ENCODE data around the gene GJB6. TPM values are rescaled to one million over a fixed set of nuclear protein-coding genes. Genes with fewer than 3 reads are reported as not detected.

Gene GJB6
- polyA plus RNA-seq, 1 donor: not detected

DNA sequence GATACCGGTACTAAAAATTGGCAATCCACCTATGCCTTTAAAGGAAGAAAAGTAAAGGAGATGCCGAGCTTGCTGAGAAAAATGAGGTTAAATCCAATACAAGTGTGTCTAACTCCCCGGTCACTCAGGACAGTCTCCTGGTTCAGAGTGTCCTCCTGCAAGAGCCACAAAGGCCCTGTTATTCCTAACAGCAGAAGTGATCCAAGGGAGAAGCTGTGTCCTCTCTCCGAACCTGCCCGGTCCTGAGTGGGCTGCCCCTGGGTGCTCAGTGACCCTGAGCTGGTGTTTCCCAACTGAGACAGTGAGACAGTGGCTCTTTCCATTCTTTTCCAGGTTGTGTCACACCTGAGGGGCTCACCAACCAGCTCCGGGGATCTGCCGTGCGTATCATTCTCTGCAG lies 4.8 kb downstream of the GJB6 start:
- DNase-seq (ENCODE audit: low read depth): no peak

GRCh38 chr13:20222553-20222952 lies 9.6 kb downstream of the GJB6 start:
- no peak for DNase-seq (ENCODE audit: low read depth)

DNA sequence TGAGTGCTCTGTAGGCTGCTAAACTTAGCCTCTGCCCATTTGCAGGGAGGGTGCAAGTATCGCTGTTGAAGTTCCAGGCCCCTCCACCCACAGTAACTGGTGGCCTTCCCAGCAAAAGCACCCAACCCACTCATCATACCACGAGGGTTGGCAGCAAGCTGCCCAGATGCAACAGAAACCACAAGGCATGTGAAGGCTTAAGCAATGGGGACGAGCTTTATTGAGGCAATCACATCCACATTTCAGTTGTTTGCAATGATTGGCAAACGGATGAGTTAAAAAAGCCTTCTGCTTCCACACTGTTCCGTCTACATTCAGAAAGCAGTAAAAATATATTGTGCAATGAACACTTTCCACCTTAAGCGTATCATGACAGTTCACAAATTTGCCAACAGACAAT lies 10.3 kb downstream of the GJB6 start:
- DNase-seq (ENCODE audit: low read depth): no peak

GRCh38 chr13:20219577-20219976 lies 12.5 kb downstream of the GJB6 start:
- no peak for DNase-seq (ENCODE audit: low read depth)

DNA sequence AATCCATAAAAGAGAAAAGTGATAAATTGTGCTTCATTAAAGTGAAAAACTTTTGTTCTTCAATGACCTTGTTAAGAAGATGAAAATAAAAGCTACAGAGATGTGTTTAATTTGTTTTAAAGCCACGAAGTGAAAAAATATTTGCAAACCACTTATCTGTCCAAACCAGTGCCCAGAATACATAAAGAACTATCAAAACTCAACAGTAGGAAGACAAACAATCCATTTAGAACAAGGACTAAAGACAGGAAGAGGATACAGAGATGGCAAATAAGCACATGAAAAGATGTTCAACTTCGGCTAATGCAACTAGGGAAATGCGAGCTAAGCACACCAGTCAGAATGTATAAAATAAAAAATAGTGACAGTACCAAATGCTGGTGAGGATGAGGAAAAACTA lies 15.0 kb downstream of the GJB6 start:
- no peak for DNase-seq (ENCODE audit: low read depth)

DNA sequence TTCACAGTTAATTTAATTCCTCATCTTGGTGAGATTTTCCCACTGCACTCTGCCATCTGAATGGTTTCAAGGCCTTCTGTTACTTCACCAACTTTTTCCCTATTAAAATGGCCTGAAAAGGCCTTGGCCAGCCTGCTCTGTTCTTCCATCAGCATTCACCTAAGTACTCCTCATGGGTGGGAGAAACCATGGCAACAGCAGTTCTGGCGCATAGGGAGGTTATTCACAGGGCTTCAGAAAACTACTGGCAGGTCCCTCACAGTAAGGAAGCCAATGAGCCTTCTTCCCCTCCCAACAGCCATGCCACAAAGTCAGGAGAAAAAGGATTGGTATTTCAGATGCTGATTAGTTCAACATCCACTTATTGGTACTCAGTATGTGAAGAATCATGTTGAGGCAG lies 22.2 kb downstream of the GJB6 start:
- DNase-seq (ENCODE audit: low read depth): no peak

GRCh38 chr13:20206698-20207235 lies 25.4 kb downstream of the GJB6 start:
- no peak for DNase-seq (ENCODE audit: low read depth)

DNA sequence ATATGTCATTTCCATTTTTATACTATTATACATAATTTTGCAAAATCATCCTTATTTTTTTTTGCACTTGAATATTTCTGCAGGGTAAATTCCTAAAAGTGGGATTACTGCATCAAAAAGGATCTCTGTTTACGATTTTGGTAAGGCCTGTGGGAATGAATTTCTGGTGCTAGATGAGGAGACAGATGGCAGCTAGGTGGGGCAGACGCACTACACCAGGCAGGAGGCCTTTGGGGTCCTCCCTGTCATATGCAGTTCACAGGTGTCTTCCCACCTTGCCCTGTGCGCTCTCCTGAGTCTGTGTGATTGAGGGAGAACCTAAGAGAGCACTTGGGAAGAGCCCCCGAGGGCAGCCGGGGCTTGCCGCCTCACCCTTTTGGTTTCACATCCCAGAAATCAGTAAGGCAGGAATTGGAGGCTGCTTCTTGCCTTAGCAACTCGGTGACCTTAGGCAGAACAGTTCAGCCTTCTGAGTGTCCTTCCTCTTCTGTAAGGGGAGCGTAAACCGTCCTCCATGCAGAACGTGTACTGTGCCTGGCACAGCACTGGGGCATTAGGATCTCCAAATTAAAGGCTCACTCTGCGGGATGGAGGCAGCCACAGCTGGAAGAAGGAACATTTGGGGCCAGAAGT lies 25.9 kb downstream of the GJB6 start:
- DNase-seq (ENCODE audit: low read depth): no peak

DNA sequence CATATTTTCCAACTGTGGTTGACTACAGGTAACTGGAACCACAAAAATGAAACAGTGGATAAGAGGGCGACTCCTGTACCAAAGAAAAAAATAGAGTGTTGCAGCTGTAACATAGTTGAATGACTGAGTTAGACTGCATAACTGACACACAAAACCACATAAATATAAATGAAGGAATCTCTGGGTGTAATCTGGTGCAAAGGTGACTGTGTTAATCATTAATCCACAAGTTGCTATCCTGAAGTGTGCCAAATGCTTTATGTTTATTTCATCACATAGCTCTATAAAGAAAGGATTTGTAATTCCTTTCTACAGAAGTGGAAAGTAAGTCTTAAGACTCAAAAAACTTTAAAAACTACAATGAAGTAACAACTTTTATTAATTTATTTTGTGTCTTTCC lies 33.3 kb downstream of the GJB6 start:
- no peak for DNase-seq (ENCODE audit: low read depth)

DNA sequence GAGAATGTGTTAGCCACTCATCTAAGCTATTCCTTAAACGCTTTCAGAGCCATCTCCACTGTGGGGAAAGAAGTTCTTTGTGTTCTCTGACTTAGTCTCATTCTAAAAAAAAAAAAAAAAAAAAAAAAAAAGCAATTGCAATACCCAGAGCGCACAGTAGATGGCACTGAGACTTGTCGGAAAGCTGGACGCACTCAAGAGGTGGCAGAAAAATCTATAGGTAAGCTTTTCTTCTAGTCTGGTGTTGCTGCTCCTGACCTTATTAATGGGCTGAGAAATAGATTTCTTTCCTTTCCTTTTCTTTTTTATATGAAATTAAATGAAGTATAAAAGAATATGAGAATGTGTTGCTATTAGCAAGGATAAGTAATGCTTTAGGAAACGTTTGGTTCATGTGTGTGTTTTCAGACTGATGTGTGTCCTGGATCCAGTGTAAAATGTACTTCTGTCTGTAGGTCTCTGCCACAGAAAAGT lies 34.7 kb downstream of the GJB6 start:
- DNase-seq (ENCODE audit: low read depth): no peak

GRCh38 chr13:20195801-20196200 lies 36.3 kb downstream of the GJB6 start:
- DNase-seq (ENCODE audit: low read depth): no peak

DNA sequence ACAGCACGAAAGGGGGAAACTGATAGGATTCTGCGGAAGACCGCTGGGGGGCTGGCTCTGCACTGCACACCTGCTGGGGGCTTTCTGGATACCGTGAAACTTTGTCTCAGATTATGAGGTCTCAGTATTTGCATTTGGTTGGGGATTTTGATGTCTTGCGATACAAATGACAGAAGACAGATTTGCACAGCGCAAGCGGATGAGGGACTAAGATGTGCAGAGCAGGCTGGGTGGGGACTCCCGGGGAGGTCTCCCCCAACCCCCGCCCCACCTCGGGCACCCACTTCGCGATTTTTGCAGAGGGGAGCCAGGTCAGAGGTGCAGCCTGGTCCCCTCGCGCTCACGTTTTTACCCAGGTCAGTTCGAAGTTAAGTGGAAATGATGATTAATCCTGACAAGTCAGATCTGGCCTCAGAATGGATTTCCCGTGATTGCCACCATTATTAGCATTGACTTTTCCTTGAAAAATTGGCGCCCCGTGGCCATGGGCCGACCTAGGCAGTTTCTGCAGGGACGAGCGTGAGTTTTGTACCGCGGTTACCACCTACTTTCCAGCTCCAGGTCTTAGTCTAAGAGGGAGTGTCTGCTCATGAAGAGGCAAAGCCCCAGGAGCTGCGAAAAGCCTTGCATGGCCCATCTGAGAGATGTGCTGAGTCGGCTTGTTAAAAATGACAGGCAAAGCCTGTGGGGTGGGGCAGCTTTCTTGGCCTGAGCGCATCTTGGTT lies 38.0 kb downstream of the GJB6 start:
- no peak for DNase-seq (ENCODE audit: low read depth)

DNA sequence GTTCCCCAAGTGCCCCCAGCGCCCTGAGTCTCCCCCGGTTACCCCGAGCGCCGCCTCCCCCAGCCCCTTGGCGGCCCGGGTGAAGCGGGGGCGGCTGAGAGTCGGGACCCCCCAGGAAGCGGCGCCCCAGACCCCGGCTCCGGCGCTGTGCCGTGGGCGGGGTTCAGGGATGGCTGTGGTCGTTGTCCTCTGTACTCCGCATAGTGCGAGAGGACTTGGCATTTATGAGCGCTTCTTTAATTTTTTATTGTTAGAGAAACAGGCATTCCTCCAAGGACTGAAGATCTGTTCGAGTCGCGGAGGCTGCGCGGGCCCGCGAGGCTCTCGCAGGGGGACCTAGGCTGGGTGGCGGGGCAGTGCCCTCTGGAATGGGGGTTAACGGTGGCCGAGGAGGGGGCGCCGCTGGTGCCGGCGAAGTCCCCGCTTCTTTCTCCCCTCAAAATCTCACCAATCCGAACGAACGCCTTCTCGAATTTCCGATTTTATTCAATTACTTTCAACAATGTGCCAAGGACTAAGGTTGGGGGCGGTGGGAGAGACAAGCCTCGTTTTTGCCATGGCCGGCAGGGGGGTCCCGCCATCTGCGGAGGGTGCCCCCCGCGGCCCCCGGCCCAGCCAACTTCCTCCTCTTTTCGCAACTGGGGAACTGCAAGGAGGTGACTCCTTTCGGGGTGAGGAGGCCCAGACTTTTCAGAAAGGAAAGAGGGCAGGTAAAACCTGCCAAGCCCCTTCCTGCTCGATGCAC lies 38.8 kb downstream of the GJB6 start:
- no peak for DNase-seq (ENCODE audit: low read depth)

- no peak for DNase-seq (ENCODE audit: low read depth)
Observed at GRCh38 chr13:20192836-20193161, 39.3 kb downstream of the GJB6 start, which contains the start of gene GJB2. Gene GJB2 (minus strand): TSS chr13:20192938. CDS start chr13:20189581, 3,357 bp downstream.

DNA sequence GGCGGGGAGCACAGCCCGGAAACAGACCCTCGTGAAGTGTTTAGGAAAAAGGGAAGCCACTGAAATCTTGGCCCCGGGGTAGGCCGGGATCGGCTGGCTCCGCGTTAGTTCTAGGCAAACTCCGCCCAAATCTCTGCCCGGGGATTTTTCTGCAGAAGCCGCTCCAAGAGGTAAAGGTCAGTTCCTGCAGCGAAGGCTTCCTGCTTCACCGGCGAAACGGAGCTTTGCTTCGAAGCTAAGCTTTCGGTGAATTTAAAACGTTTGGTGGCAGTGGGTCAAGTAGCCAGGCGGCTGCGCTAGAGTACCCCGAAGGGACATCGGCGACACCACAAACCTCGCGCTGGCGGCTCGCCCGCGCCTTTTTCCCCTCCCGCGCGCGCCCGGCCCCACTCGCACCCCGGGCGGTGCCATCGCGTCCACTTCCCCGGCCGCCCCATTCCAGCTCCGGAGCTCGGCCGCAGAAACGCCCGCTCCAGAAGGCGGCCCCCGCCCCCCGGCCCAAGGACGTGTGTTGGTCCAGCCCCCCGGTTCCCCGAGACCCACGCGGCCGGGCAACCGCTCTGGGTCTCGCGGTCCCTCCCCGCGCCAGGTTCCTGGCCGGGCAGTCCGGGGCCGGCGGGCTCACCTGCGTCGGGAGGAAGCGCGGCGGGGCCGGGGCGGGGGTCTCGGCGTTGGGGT lies 39.8 kb downstream of the GJB6 start:
- no peak for DNase-seq (ENCODE audit: low read depth)

DNA sequence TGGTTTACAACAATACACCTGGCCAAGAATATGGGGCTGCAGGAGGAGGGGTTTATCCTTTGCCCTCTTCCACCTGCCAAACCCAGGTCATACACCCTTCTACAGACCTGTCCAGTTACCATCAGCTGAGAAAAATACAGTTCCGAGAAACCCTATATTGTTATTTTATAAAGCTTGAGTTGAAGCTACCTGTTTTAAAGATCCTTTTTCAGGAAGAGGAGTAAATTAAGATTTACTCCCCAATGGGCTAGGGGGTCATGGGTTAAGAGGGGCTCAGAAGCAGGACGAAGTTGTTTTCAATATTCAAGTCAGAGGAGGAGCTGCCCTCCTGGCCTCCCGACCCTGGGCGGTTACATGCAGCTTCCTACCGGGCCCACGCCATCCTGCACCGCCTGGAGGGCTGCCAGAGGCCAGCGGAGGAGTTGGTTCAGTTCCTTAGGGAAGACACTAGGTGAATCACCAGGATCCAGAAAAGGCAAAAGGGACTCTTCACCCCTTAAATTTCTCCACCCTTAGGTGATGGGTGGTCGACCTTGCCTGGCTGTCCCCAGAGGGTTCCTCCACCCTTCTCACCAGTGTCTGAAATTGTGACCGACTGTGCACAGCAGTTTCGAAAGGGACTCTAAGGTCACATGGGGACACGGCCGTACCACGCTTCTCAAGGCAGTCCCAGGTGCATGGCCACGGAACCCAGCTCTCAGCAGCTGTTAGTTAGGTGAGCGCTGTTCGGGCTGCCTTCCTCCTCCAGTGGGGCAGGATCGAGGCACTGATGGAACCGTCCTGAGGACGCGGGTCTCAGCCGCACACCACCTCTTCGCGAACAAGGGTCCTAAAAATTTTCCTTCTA lies 40.6 kb downstream of the GJB6 start:
- DNase-seq (ENCODE audit: low read depth): no peak

DNA sequence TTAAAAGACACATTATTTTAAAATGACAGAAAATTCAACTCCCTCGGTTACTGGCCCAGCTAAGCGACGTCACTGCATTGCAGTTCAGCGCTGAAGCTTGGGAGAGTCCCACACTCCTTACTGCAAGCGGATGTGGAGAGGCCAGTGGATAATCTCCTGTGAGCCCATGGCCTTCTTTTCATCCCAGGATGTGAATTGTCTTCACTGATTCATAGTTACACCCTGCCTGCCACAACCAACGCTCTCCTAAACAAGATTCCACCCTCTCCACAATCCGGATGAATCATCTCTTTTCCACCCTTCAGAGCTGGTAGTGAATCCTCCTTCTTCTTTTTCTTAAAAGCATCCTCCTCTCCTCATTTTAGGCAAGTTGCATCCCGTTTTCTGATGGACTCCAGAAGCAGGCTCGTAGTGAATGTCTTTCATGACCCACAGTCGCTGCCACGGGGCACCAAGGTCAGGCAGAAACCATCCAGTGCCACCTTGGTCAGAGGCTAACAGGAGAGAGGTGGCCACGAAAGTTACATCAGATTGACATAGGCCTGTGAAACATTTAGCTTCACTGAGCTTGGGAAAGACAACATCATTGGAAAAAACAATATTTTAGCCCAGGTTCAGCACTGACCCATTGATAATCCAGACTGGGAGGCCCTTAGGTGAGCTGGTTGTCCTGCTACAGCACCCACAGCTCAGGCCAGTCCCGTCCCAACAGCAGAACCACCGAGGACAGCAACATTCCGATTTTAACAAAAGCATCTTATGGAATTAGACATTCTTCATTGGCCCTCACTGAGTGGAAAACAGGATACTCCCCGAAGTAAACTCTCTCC lies 41.4 kb downstream of the GJB6 start:
- no peak for DNase-seq (ENCODE audit: low read depth)

GRCh38 chr13:20190076-20190475 lies 42.0 kb downstream of the GJB6 start:
- no peak for DNase-seq (ENCODE audit: low read depth)

DNA sequence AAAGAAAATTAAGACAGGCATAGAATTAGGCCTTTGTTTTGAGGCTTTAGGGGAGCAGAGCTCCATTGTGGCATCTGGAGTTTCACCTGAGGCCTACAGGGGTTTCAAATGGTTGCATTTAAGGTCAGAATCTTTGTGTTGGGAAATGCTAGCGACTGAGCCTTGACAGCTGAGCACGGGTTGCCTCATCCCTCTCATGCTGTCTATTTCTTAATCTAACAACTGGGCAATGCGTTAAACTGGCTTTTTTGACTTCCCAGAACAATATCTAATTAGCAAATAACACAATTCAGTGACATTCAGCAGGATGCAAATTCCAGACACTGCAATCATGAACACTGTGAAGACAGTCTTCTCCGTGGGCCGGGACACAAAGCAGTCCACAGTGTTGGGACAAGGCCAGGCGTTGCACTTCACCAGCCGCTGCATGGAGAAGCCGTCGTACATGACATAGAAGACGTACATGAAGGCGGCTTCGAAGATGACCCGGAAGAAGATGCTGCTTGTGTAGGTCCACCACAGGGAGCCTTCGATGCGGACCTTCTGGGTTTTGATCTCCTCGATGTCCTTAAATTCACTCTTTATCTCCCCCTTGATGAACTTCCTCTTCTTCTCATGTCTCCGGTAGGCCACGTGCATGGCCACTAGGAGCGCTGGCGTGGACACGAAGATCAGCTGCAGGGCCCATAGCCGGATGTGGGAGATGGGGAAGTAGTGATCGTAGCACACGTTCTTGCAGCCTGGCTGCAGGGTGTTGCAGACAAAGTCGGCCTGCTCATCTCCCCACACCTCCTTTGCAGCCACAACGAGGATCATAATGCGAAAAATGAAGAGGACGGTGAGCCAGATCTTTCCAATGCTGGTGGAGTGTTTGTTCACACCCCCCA lies 43.2 kb downstream of the GJB6 start:
- no peak for DNase-seq (ENCODE audit: low read depth)
